ENCODE data around the gene PPP1R15A.

DNA sequence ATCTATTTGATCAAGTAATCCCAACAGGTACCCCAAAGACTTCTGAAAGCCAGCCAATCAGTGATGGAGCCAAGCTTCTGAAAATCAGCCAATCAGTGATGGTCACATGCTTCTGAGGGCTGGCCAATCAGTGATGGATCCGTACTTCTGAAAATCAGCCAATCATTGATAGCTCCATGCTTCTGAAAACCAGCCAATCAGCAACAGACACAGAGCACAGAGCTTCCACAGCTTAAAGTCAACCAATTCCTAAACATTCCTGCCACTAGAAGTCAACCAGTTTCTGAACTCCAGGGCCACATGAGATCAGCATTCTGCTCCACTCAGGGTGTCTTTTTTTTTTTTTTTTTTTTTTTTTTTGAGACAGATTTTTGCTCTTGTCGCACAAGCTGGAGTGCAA, 27.7 kb upstream of the PPP1R15A start:
- no peak for TF ChIP-seq POLR2AphosphoS5 (IDR thresholded peaks at IDR 0.05; ENCODE audit: low read depth)
- TF ChIP-seq, protein P1, sequence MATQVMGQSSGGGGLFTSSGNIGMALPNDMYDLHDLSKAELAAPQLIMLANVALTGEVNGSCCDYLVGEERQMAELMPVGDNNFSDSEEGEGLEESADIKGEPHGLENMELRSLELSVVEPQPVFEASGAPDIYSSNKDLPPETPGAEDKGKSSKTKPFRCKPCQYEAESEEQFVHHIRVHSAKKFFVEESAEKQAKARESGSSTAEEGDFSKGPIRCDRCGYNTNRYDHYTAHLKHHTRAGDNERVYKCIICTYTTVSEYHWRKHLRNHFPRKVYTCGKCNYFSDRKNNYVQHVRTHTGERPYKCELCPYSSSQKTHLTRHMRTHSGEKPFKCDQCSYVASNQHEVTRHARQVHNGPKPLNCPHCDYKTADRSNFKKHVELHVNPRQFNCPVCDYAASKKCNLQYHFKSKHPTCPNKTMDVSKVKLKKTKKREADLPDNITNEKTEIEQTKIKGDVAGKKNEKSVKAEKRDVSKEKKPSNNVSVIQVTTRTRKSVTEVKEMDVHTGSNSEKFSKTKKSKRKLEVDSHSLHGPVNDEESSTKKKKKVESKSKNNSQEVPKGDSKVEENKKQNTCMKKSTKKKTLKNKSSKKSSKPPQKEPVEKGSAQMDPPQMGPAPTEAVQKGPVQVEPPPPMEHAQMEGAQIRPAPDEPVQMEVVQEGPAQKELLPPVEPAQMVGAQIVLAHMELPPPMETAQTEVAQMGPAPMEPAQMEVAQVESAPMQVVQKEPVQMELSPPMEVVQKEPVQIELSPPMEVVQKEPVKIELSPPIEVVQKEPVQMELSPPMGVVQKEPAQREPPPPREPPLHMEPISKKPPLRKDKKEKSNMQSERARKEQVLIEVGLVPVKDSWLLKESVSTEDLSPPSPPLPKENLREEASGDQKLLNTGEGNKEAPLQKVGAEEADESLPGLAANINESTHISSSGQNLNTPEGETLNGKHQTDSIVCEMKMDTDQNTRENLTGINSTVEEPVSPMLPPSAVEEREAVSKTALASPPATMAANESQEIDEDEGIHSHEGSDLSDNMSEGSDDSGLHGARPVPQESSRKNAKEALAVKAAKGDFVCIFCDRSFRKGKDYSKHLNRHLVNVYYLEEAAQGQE (IDR thresholded peaks at IDR 0.05; ENCODE audit: insufficient replicate concordance, low read depth) = no peak
- TF ChIP-seq, protein P2, sequence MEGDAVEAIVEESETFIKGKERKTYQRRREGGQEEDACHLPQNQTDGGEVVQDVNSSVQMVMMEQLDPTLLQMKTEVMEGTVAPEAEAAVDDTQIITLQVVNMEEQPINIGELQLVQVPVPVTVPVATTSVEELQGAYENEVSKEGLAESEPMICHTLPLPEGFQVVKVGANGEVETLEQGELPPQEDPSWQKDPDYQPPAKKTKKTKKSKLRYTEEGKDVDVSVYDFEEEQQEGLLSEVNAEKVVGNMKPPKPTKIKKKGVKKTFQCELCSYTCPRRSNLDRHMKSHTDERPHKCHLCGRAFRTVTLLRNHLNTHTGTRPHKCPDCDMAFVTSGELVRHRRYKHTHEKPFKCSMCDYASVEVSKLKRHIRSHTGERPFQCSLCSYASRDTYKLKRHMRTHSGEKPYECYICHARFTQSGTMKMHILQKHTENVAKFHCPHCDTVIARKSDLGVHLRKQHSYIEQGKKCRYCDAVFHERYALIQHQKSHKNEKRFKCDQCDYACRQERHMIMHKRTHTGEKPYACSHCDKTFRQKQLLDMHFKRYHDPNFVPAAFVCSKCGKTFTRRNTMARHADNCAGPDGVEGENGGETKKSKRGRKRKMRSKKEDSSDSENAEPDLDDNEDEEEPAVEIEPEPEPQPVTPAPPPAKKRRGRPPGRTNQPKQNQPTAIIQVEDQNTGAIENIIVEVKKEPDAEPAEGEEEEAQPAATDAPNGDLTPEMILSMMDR (IDR thresholded peaks at IDR 0.05; ENCODE audit: insufficient read depth, low read length) = no peak
